Measurements from ENCODE around the gene ANO6.

Gene ANO6

DNA sequence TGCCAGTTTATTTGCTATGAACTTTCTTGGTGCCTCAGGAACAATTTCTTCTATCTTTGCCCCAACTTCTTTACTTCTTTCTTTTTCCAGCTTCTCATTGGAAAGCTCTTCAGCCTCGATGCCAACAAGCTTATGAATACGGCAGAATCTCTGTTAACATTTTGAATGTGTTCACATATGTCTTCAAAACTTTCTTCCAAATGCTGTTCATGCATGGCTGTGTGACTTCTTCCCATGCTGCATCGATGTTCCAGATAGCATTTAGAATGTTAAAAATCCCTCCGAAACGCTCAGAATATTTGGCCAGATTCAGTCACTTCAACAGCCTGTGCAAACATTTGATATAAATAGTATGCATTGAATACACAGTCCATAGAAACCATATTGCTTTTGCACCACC is 265.9 kb downstream of the ANO6 start:
- TF ChIP-seq, protein P1, sequence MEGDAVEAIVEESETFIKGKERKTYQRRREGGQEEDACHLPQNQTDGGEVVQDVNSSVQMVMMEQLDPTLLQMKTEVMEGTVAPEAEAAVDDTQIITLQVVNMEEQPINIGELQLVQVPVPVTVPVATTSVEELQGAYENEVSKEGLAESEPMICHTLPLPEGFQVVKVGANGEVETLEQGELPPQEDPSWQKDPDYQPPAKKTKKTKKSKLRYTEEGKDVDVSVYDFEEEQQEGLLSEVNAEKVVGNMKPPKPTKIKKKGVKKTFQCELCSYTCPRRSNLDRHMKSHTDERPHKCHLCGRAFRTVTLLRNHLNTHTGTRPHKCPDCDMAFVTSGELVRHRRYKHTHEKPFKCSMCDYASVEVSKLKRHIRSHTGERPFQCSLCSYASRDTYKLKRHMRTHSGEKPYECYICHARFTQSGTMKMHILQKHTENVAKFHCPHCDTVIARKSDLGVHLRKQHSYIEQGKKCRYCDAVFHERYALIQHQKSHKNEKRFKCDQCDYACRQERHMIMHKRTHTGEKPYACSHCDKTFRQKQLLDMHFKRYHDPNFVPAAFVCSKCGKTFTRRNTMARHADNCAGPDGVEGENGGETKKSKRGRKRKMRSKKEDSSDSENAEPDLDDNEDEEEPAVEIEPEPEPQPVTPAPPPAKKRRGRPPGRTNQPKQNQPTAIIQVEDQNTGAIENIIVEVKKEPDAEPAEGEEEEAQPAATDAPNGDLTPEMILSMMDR (IDR thresholded peaks at IDR 0.05; ENCODE audit: borderline replicate concordance, insufficient read depth, low read depth, low read length): no peak
- no peak overlapping the region for H3K4me3 ChIP-seq (ENCODE audit: low read depth, low read length)

DNA sequence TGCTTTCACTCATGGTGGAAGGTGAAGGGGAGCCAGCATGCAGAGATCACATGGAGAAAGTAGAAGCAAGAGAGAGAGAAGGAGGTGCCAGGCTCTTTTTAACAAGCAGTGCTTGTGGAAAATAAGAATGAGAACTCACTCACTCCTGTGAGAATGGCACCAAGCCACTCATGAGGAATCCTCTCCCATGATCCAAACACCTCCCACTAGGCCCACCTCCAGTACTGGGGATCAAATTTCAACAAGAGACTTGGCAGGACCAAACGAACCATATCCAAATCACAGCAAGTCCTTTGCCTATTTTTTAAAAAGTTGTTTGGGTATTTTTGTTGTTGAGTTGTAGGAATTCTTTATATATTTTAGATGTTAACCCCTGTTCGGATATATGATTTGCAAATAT is 267.7 kb downstream of the ANO6 start:
- no peak overlapping the region for H3K4me3 ChIP-seq (ENCODE audit: low read depth, low read length)
- TF ChIP-seq, protein P1 (IDR thresholded peaks at IDR 0.05; ENCODE audit: borderline replicate concordance, insufficient read depth, low read depth, low read length): no peak

Measured in GM12875 (cell line).